ENCODE measurements around the gene MMD2.
A peak's percentile ranks its signal among the peaks of the same experiment; 100 is the strongest.

Gene MMD2

DNA sequence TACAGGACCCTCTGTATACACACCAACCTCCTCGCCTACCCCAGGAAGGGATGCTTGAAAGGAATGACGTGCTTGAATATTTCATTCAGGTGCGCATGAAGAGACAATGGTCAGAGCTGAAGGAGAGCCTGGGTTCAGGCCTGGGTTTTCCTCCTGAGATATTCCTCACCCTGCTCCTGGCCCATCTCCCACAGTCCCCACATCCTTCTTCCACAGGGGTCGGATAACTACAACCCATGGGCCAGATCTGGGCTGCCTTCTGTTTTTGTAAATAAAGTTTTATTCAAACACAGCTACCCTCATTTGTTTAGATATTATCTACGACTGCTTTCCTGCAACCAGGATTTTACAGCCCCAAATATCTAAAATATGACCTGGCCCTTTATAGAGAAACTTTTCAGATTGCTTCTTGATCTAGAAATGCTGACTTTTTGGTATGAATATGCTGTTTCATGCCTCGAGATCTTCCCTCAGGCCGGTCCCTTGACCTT lies 73.6 kb downstream of the MMD2 start:
- no peak for TF ChIP-seq Cebpa-rat (IDR thresholded peaks at IDR 0.05)

DNA sequence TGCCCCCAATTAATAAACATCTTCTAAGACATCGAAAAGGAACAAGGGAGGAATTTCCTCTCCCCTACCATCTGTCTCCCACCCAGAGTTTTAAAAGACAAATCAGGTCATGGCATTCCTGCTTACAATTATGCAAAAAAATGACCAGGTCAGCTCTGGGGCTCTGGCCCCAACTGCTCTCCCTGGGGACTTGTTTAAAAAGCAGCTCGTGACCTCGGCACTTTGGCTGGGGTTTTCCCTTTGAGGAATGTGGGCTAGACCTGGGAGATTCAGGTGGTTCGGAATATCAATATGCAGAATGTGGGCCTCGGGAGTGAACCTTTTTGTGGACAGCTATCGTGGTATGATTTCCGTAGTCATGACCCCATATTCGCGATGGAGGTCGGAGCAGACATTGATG lies 74.8 kb downstream of the MMD2 start:
- H3K27me3 ChIP-seq, result no peaks in the 10 kb centered on the region
- H3K9ac ChIP-seq, result no peak overlapping the region
- no peak for TF ChIP-seq Cebpa-rat (IDR thresholded peaks at IDR 0.05)

More for the DNA sequence above, 73.6 kb downstream of the MMD2 start:
- Histone ChIP-seq H3K27ac (no peak overlapping the region), H3K4me1 (peaks cover 38% of the 10 kb centered on the region), H3K27me3 (no peaks in the 10 kb centered on the region), H3K9ac (no peak overlapping the region), H4K20me1 (no peaks in the 10 kb centered on the region), H3K9me3 (no peaks in the 10 kb centered on the region), H3K4me3 (no peak overlapping the region), H3K36me3 (no peaks in the 10 kb centered on the region), H3K4me2 (no peak overlapping the region)

DNA sequence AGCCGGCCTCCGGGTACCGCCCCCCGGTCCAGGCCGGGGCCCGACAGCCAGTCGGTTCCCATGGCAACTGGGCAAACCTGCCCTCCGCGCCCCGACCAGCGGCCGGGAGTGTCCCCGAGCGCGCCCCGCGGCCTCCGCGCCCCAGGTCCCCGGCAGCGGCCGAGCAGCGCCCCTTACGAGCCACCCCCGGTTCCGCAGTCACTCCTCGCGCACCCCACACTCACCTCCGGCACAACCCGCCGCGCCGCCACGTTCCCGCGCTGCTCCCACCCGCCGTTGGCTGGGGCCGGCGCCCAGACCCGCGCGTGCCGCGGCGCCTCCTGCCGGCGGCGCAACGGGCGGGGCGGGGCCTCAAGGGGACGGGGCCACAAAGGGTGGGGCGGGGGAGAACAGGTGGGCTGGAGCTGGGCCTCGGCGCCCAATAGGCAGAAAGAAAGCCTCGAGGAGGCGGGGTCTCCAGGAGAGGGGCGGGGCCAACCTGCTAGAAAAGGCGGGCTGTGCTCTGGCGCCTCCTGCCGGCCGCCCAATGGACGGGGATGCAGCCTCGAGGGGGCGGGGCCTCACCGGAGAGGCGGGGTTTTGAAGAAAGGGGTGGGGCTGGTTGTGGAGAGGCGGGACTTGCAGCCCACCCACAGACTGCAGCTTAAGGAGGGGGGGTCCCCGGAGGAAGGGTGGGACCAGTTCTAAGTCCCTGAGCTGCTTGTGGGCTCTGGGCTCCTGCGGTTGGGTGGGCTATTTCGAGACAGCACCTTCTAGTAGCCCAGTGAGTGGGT lies 75.4 kb downstream of the MMD2 start, which contains the start of gene RADIL:
RADIL (minus strand) TSS at position 345 of the 773 bp plus-strand sequence. CDS start 5,577 bp downstream, outside the sequence.
- H3K27ac ChIP-seq, result peak within 1 kb of the TSS; percentile 82
- peak within 1 kb of the TSS; percentile 91 for H3K4me3 ChIP-seq
- peak within 1 kb of the TSS; percentile 86 for H3K9ac ChIP-seq

More for the DNA sequence above, 74.8 kb downstream of the MMD2 start:
- no peak overlapping the region for H3K27ac ChIP-seq
- no peaks in the 10 kb centered on the region for H4K20me1 ChIP-seq
- peak overlapping the region; percentile 47; the same call in 1 of the 2 replicates for H3K4me2 ChIP-seq
- no peaks in the 10 kb centered on the region for H3K9me3 ChIP-seq
- H3K4me3 ChIP-seq, result no peak overlapping the region
- H3K4me1 ChIP-seq, result peaks cover 50% of the 10 kb centered on the region
- no peaks in the 10 kb centered on the region for H3K36me3 ChIP-seq

DNA sequence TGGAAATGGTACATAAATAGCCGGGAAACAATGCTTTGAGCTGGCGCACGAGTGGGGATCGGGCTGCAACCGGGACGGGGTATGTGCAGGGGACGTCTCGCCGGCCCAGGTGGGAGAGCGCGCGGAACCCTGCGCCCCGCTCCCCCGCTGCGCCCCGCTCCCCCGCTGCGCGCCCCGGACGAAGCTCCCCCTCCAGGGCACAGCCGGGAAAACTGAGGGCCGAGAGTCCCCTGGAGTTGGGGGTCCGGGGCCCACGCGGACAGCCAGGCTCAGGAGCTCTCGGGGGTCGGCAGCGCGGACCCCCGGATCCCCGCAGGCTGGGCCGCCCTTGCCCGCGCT lies 76.0 kb downstream of the MMD2 start:
- H3K4me1 ChIP-seq, result peaks cover 61% of the 10 kb centered on the region
- H4K20me1 ChIP-seq, result no peaks in the 10 kb centered on the region
- peak overlapping the region; percentile 82 for H3K27ac ChIP-seq
- H3K4me3 ChIP-seq, result peak overlapping the region; percentile 91
- H3K4me2 ChIP-seq, result peak overlapping the region; percentile 96
- peaks cover 4% of the 10 kb centered on the region for H3K36me3 ChIP-seq
- H3K9me3 ChIP-seq, result no peaks in the 10 kb centered on the region
- no peak for TF ChIP-seq Cebpa-rat (IDR thresholded peaks at IDR 0.05)
- no peaks in the 10 kb centered on the region for H3K27me3 ChIP-seq
- H3K9ac ChIP-seq, result peak overlapping the region; percentile 86

More for the DNA sequence above, 75.4 kb downstream of the MMD2 start, which contains the start of gene RADIL:
- TF ChIP-seq Cebpa-rat (IDR thresholded peaks at IDR 0.05), result no peak
- H3K4me1 ChIP-seq, result peaks cover 56% of the 10 kb centered on the region
- H3K4me2 ChIP-seq, result peak within 1 kb of the TSS; percentile 96
- H3K9me3 ChIP-seq, result no peaks in the 10 kb centered on the region
- no peaks in the 10 kb centered on the region for H3K36me3 ChIP-seq
- H3K27me3 ChIP-seq, result no peaks in the 10 kb centered on the region
- H4K20me1 ChIP-seq, result no peaks in the 10 kb centered on the region

DNA sequence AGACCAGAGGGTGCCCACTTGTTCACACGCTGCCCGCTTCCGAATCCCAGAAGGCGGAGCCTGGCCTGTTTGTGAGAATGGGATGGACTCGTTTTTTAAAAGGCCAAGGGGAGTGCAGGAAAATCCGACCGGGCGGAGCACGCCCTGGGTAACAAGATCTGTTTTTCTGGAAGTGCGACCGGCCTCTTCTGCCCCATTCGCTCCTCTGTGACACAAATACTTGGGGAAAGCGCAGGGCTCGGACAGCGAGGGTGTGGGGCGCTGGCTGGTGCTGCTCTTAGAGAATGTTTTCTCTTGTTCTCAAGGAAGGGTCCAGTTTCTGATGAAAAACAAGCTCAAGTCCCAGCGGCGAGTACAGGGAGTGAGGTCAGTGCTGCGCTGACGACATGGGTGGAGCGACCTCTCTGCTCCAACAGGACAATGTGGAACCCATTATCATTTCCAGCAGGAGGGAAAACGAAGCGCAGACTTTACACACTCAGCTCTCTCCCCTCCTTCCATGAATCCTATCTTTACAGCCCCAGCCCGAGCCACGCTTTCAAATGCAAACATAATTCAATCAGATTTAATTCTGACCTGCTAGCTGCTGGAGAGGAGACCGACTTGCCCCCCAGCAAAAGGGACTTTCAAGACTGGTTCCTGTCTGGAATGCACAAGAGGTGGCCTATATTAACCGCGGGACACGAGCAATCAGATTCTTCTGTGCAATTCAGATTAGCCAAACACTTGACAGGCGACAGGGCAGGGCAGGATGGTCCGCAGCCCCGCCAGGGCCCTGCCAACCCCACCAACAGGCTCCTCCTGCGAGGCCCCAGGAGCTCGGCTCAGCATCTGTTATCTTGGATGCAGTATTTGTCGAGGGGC lies 76.6 kb downstream of the MMD2 start:
- H3K36me3 ChIP-seq, result peaks cover 10% of the 10 kb centered on the region
- peak overlapping the region; percentile 86 for H3K9ac ChIP-seq
- H3K4me1 ChIP-seq, result peaks cover 67% of the 10 kb centered on the region
- H3K27me3 ChIP-seq, result no peaks in the 10 kb centered on the region
- peak overlapping the region; percentile 96 for H3K4me2 ChIP-seq
- H3K4me3 ChIP-seq, result peak overlapping the region; percentile 91
- no peak for TF ChIP-seq Cebpa-rat (IDR thresholded peaks at IDR 0.05)
- no peaks in the 10 kb centered on the region for H4K20me1 ChIP-seq
- H3K9me3 ChIP-seq, result no peaks in the 10 kb centered on the region
- peak overlapping the region; percentile 82; the same call in 1 of the 2 replicates for H3K27ac ChIP-seq

DNA sequence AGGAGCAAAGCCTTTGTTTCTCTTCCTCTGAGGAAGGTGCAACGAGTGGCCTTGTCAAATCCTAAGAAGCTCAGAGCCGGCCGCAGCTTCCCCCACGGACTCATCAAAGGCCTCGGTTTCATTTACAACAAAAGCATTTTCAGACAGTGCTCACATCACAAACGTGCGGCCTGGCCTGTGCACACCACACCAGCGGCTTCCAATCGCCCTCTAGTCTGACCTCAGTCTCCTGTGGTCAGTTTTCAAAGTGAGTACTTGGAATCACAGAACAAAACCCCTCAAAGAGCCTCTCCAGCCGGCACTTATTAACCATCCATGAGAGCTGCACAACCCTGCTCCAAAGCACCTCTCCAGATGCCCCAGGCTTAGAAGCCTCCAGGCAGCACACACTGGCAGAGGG lies 78.8 kb downstream of the MMD2 start:
- Histone ChIP-seq H4K20me1 (no peaks in the 10 kb centered on the region), H3K9me3 (no peaks in the 10 kb centered on the region)

DNA sequence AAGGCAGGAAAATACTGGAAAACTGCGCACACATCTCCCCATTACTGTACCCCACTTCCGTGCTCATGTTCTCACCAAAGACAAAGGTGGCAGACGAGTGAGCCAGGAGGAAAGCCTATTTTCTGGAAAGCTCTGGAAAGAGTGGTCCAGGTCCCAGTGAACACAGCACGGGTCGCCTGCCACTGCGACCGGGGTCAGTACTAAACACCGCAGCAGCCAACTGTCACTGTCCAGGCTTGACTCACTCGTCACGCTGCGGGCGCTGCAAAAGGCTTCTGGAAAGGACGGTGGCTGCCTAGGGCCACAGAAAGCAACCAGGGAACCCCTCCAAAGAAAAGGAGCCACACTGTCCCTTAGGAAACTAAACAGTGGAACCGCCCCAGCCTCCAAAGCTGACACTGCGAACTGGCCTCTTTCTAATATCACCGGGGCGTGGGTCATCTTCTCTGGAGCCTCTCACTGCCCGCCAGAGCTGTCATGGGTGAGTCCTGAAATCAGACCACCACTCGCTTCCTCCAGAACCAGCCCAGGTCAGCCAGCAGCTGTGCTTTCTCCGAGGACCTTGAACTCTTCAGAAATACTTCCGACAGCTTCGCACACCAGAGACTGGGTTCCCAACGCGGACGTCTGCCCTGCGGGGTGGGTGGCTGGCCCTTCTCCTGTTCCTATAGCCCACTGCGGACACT lies 79.4 kb downstream of the MMD2 start:
- Histone ChIP-seq H3K27me3 (no peaks in the 10 kb centered on the region), H3K4me1 (peaks cover 72% of the 10 kb centered on the region), H4K20me1 (no peaks in the 10 kb centered on the region), H3K4me2 (peak overlapping the region; percentile 96), H3K4me3 (peak overlapping the region; percentile 45; the same call in 1 of the 2 replicates), H3K36me3 (peaks cover 35% of the 10 kb centered on the region), H3K27ac (peak overlapping the region; percentile 89), H3K9ac (peak overlapping the region; percentile 74), H3K9me3 (no peaks in the 10 kb centered on the region)
- TF ChIP-seq Cebpa-rat (IDR thresholded peaks at IDR 0.05), result no peak

More for the DNA sequence above, 78.8 kb downstream of the MMD2 start:
- H3K27me3 ChIP-seq, result no peaks in the 10 kb centered on the region
- peak overlapping the region; percentile 45; the same call in 1 of the 2 replicates for H3K4me3 ChIP-seq
- H3K4me2 ChIP-seq, result peak overlapping the region; percentile 96
- H3K9ac ChIP-seq, result peak overlapping the region; percentile 74
- H3K27ac ChIP-seq, result peak overlapping the region; percentile 89
- peaks cover 32% of the 10 kb centered on the region for H3K36me3 ChIP-seq
- peaks cover 72% of the 10 kb centered on the region for H3K4me1 ChIP-seq
- no peak for TF ChIP-seq Cebpa-rat (IDR thresholded peaks at IDR 0.05)

DNA sequence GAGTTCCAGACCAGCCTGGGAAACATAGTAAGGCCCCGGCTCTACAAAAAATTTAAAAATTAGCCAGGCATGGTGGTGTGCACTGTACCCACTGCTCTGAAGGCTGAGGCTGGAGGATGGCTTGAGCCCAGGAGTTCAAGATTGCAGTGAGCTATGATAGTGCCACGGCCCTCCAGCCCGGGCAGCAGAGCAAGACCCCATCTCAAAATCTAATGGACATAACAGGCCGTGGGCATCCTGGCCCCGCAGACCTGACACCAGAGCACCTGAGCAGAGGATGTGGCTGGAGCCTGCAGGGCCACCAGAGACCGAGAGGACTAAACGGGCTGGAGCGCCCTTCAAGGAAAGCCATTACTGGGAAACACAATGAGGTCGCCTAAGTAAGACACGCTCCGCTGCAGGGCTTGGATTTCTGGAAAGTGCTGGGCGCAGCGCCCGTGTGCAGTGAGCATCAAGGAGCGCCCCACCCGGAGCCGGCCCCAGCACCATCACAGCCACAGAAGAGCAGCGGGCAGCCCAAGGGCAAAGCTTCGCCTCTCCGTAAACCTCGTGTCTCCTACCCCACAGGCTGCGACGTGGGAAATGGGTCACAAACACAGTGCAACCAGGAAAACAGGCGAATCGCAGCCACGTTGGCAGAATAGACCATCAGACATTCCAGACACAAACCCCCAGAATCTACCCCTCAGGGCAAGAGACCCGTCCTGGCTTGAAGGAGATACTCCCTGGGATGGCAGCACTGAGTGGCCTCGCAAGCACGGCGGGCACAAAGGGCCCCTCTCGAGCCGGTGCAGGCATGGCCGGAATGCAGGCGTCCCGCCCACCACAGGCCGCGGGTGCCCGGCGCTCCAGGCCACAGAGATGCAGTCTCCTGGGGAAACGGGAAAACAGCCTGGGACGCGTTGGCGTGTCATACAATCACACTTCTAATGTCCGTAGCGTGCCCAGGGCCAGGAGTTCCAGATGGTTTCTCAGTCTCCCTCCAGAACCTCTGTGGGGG lies 80.4 kb downstream of the MMD2 start:
- Histone ChIP-seq H3K27me3 (no peaks in the 10 kb centered on the region), H3K9ac (peak overlapping the region; percentile 74; the same call in 1 of the 2 replicates)
- TF ChIP-seq Cebpa-rat (IDR thresholded peaks at IDR 0.05), result no peak

More for the DNA sequence above, 80.4 kb downstream of the MMD2 start:
- Histone ChIP-seq H3K4me1 (peaks cover 74% of the 10 kb centered on the region), H4K20me1 (no peaks in the 10 kb centered on the region), H3K4me3 (no peak overlapping the region), H3K27ac (peak overlapping the region; percentile 89), H3K4me2 (peak overlapping the region; percentile 96), H3K9me3 (no peaks in the 10 kb centered on the region), H3K36me3 (peaks cover 44% of the 10 kb centered on the region)

Data from BLaER1 (cell line).